ENCODE measurements around the gene SERINC5. TPM values are rescaled to one million over a fixed set of nuclear protein-coding genes. Genes with fewer than 3 reads are reported as not detected.

SERINC5 gene
- polyA plus RNA-seq, 1 of the 3 experiments (the other 2 are of a cell fraction): 4.5 TPM

GRCh38 chr5:80213466-80213865, 42.4 kb downstream of the SERINC5 start:
- H3K27me3 ChIP-seq (ENCODE audit: insufficient read depth): no peaks in the 10 kb centered on the region
- 95% methylated on average over 2 of the region's 3 CpGs for WGBS (ENCODE audit: low lambda C conversion rate)
- ChIA-PET CTCF (no interaction called here), POLR2A (no interaction called here)
- H3K9ac ChIP-seq: no peak overlapping the region
- no peaks in the 10 kb centered on the region for H3K36me3 ChIP-seq (replicated peaks in 1 of 2; ENCODE audit: control insufficient read depth in 1 of 2, insufficient read depth in 2 of 2, low read length in 1 of 2)
- no peak overlapping the region for H3K27ac ChIP-seq (ENCODE audit: low read depth in 2 of 2, low read length in 1 of 2)
- no peaks in the 10 kb centered on the region for H4K20me1 ChIP-seq (ENCODE audit: insufficient read depth)
- no peak overlapping the region for H2AFZ ChIP-seq (ENCODE audit: low read depth)
- H3K4me1 ChIP-seq (ENCODE audit: control insufficient read depth in 1 of 2, insufficient read depth in 2 of 2, low read depth in 1 of 2, low read length in 1 of 2): no peaks in the 10 kb centered on the region; a peak in 1 of 4 replicates
- no peak for TF ChIP-seq CHD2 (IDR thresholded peaks at IDR 0.05; ENCODE audit: low read length, partially characterized antibody)
- no peak overlapping the region for H3K4me3 ChIP-seq (ENCODE audit: low read depth in 2 of 2, low read length in 1 of 2)
- no peaks in the 10 kb centered on the region for H3K9me3 ChIP-seq
- DNase-seq: no peak
- H3K4me2 ChIP-seq: no peak overlapping the region
- peaks cover 3% of the 10 kb centered on the region; the same call in 1 of the 2 replicates for H3K79me2 ChIP-seq (ENCODE audit: insufficient read depth)
- no peaks in the 10 kb centered on the region for H3K9me2 ChIP-seq
- no peaks in the 10 kb centered on the region for H3F3A ChIP-seq (replicated peaks; ENCODE audit: insufficient read depth)

GRCh38 chr5:80212171-80212667, 43.6 kb downstream of the SERINC5 start:
- H3K9ac ChIP-seq: no peak overlapping the region
- no peaks in the 10 kb centered on the region for H3K9me2 ChIP-seq
- H3K9me3 ChIP-seq: no peaks in the 10 kb centered on the region
- H4K20me1 ChIP-seq (ENCODE audit: insufficient read depth): no peaks in the 10 kb centered on the region
- no peaks in the 10 kb centered on the region for H3F3A ChIP-seq (replicated peaks; ENCODE audit: insufficient read depth)
- no peak overlapping the region for H3K27ac ChIP-seq (ENCODE audit: low read depth in 2 of 2, low read length in 1 of 2)
- no peaks in the 10 kb centered on the region for H3K36me3 ChIP-seq (replicated peaks in 1 of 2; ENCODE audit: control insufficient read depth in 1 of 2, insufficient read depth in 2 of 2, low read length in 1 of 2)
- H3K27me3 ChIP-seq (ENCODE audit: insufficient read depth): no peaks in the 10 kb centered on the region
- no peak for TF ChIP-seq TCF12 (IDR thresholded peaks at IDR 0.05)
- no peak for TF ChIP-seq TEAD4 (IDR thresholded peaks at IDR 0.05; ENCODE audit: borderline replicate concordance, insufficient read depth)
- no peak for TF ChIP-seq CTCF (IDR thresholded peaks at IDR 0.05)
- TF ChIP-seq FOXJ3 (CRISPR knock-in tag; IDR thresholded peaks at IDR 0.05): no peak
- TF ChIP-seq TAF1 (IDR thresholded peaks at IDR 0.05; ENCODE audit: borderline replicate concordance, low read depth, low read length): no peak
- no peak for TF ChIP-seq NFIC (IDR thresholded peaks at IDR 0.05; ENCODE audit: borderline replicate concordance)
- no peak for TF ChIP-seq MAX (IDR thresholded peaks at IDR 0.05; ENCODE audit: low read depth)
- no peak for TF ChIP-seq RXRA (IDR thresholded peaks at IDR 0.05; ENCODE audit: borderline replicate concordance, low read depth)
- TF ChIP-seq ELF1 (IDR thresholded peaks at IDR 0.05): no peak
- no peak for TF ChIP-seq ZBTB33 (IDR thresholded peaks at IDR 0.05; ENCODE audit: borderline replicate concordance, low read depth)
- peaks cover 0 to 2% of the 10 kb centered on the region in 2 experiments; a peak in 2 of 4 replicates for H3K4me1 ChIP-seq (ENCODE audit: control insufficient read depth in 1 of 2, insufficient read depth in 2 of 2, low read depth in 1 of 2, low read length in 1 of 2)
- H3K79me2 ChIP-seq (ENCODE audit: insufficient read depth): peaks cover 3% of the 10 kb centered on the region; the same call in 1 of the 2 replicates
- DNase-seq: no peak
- CTCF ChIA-PET: no interaction called here
- no peak overlapping the region for H3K4me2 ChIP-seq
- WGBS (ENCODE audit: low lambda C conversion rate): 83% methylated on average over 2 of the region's 2 CpGs
- H3K4me3 ChIP-seq (ENCODE audit: low read depth in 2 of 2, low read length in 1 of 2): no peak overlapping the region
- POLR2A ChIA-PET: interaction anchor here (0.6 kb wide), 1 partner anchor 124 kb away, joined by 3 read pairs; no protein-coding TSS in a partner anchor
- no peak overlapping the region for H2AFZ ChIP-seq (ENCODE audit: low read depth)
